ENCODE results near the gene VAC14. TPM values are rescaled to one million over a fixed set of nuclear protein-coding genes. Genes with fewer than 3 reads are reported as not detected.

The VAC14 gene
- total RNA-seq, 1 experiment from 2014 or later, result 65.5 TPM

DNA sequence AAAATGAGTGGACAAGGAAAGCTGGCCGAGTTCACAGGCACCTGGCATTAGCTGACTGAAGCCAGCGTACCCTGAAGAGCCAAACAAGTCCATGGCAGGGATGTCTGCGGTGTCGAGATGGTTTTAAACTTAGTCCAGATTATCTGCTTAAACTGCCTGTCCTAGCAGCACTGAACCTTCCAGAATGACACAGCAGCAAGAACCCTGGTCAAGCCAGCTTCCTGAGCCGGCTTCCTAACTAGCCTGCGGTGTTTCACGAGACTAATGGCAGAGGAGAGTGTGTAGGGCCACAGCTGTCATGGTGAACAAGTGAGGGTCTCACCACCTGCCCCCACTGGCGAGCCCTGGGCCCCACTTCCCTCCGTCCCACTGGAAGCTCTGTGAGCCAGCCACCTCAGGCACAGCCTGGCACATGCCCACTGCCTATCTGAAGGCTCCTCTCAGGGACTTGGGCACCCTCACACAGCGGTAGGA is 86.3 kb downstream of the VAC14 start:
- Histone ChIP-seq H3K9me2 (replicated peaks; ENCODE audit: low read length) (no peaks in the 10 kb centered on the region), H3K4me1 (ENCODE audit: insufficient read depth, low read length) (peaks cover 26% of the 10 kb centered on the region), H3K36me3 (ENCODE audit: low read depth, low read length) (no peaks in the 10 kb centered on the region), H3K27ac (ENCODE audit: low read length) (peak overlapping the region; percentile 92), H3K79me2 (ENCODE audit: low read length) (no peaks in the 10 kb centered on the region), H3K27me3 (ENCODE audit: low read length) (no peaks in the 10 kb centered on the region), H3F3A (ENCODE audit: low read length, unreplicated experiment) (no peaks in the 10 kb centered on the region), H4K20me1 (ENCODE audit: low read length) (no peaks in the 10 kb centered on the region), H3K9me3 (ENCODE audit: low read length) (no peaks in the 10 kb centered on the region), H3K9ac (ENCODE audit: low read length) (peak overlapping the region; percentile 78), H3K4me3 (ENCODE audit: low read length) (peak overlapping the region; percentile 41; the same call in 1 of the 2 replicates), H2AFZ (ENCODE audit: low read length) (no peak overlapping the region), H3K4me2 (ENCODE audit: low read length) (peak overlapping the region; percentile 81)
- ATAC-seq (no peak), DNase-seq (no peak)
- intact Hi-C loops (cut with micrococcal nuclease), result loop anchor here (1.0 to 2.0 kb wide), 2 partner anchors 32 to 56 kb away; no protein-coding TSS in a partner anchor
- POLR2A ChIA-PET (ENCODE audit: unreplicated experiment), result no interaction called here
- TF ChIP-seq EZH2 (IDR thresholded peaks at IDR 0.05; ENCODE audit: low read length, unreplicated experiment), result no peak
- TF ChIP-seq EZH2phosphoT487 (IDR thresholded peaks at IDR 0.05; ENCODE audit: borderline replicate concordance, low read length), result no peak
- TF ChIP-seq CTCF (conservative IDR thresholded peaks at IDR 0.05; ENCODE audit: low read depth, low read length), result no peak
- CTCF ChIA-PET, result no interaction called here
- BruUV-seq (replicated peaks), result TSS peak; percentile 16

GRCh38 chr16:70713824-70714223 is 87.1 kb downstream of the VAC14 start:
- no peak overlapping the region for H2AFZ ChIP-seq (ENCODE audit: low read length)
- no peaks in the 10 kb centered on the region for H3F3A ChIP-seq (ENCODE audit: low read length, unreplicated experiment)
- intact Hi-C loops (cut with micrococcal nuclease), result loop anchor here (2.0 kb wide), 1 partner anchor 57 kb away; no protein-coding TSS in a partner anchor
- no peak overlapping the region for H3K4me2 ChIP-seq (ENCODE audit: low read length)
- DNase-seq (no peak), ATAC-seq (no peak)
- ChIA-PET POLR2A (ENCODE audit: unreplicated experiment) (no interaction called here), CTCF (no interaction called here)
- no peak for TF ChIP-seq EZH2phosphoT487 (IDR thresholded peaks at IDR 0.05; ENCODE audit: borderline replicate concordance, low read length)
- TF ChIP-seq CTCF (conservative IDR thresholded peaks at IDR 0.05; ENCODE audit: low read depth, low read length), result no peak
- no peak for TF ChIP-seq EZH2 (IDR thresholded peaks at IDR 0.05; ENCODE audit: low read length, unreplicated experiment)
- H3K27me3 ChIP-seq (ENCODE audit: low read length), result no peaks in the 10 kb centered on the region
- no peaks in the 10 kb centered on the region for H3K36me3 ChIP-seq (ENCODE audit: low read depth, low read length)
- H3K27ac ChIP-seq (ENCODE audit: low read length), result no peak overlapping the region
- BruUV-seq (replicated peaks), result no TSS peak
- no peaks in the 10 kb centered on the region for H3K79me2 ChIP-seq (ENCODE audit: low read length)
- no peaks in the 10 kb centered on the region for H3K9me3 ChIP-seq (ENCODE audit: low read length)
- H3K4me3 ChIP-seq (ENCODE audit: low read length), result no peak overlapping the region
- H3K9ac ChIP-seq (ENCODE audit: low read length), result no peak overlapping the region
- no peaks in the 10 kb centered on the region for H3K9me2 ChIP-seq (replicated peaks; ENCODE audit: low read length)
- no peaks in the 10 kb centered on the region for H4K20me1 ChIP-seq (ENCODE audit: low read length)
- H3K4me1 ChIP-seq (ENCODE audit: insufficient read depth, low read length), result peaks cover 26% of the 10 kb centered on the region

GRCh38 chr16:70713342-70713741 is 87.6 kb downstream of the VAC14 start:
- no peak overlapping the region for H3K4me2 ChIP-seq (ENCODE audit: low read length)
- H3K36me3 ChIP-seq (ENCODE audit: low read depth, low read length), result no peaks in the 10 kb centered on the region
- no peak for DNase-seq
- H3K9ac ChIP-seq (ENCODE audit: low read length), result no peak overlapping the region
- no peaks in the 10 kb centered on the region for H3F3A ChIP-seq (ENCODE audit: low read length, unreplicated experiment)
- H3K9me2 ChIP-seq (replicated peaks; ENCODE audit: low read length), result no peaks in the 10 kb centered on the region
- H3K27ac ChIP-seq (ENCODE audit: low read length), result no peak overlapping the region
- H3K4me1 ChIP-seq (ENCODE audit: insufficient read depth, low read length), result peaks cover 26% of the 10 kb centered on the region
- no peak overlapping the region for H3K4me3 ChIP-seq (ENCODE audit: low read length)
- ChIA-PET CTCF (no interaction called here), POLR2A (ENCODE audit: unreplicated experiment) (no interaction called here)
- H2AFZ ChIP-seq (ENCODE audit: low read length), result no peak overlapping the region
- no peaks in the 10 kb centered on the region for H3K79me2 ChIP-seq (ENCODE audit: low read length)
- intact Hi-C loops (cut with micrococcal nuclease), result no loop called here
- H3K9me3 ChIP-seq (ENCODE audit: low read length), result no peaks in the 10 kb centered on the region
- no peak for TF ChIP-seq EZH2 (IDR thresholded peaks at IDR 0.05; ENCODE audit: low read length, unreplicated experiment)
- no peak for TF ChIP-seq EZH2phosphoT487 (IDR thresholded peaks at IDR 0.05; ENCODE audit: borderline replicate concordance, low read length)
- no peak for TF ChIP-seq CTCF (conservative IDR thresholded peaks at IDR 0.05; ENCODE audit: low read depth, low read length)
- no peaks in the 10 kb centered on the region for H3K27me3 ChIP-seq (ENCODE audit: low read length)
- no peaks in the 10 kb centered on the region for H4K20me1 ChIP-seq (ENCODE audit: low read length)
- no peak for ATAC-seq
- BruUV-seq (replicated peaks), result no TSS peak
